SIG-M5 (cell line): ENCODE data around the gene KPNA4.

ENCODE experiments used
- DNase-seq: peaks from one replicate; lab custom pipeline; 2025; lab: John Stamatoyannopoulos, UW

The KPNA4 gene

DNA sequence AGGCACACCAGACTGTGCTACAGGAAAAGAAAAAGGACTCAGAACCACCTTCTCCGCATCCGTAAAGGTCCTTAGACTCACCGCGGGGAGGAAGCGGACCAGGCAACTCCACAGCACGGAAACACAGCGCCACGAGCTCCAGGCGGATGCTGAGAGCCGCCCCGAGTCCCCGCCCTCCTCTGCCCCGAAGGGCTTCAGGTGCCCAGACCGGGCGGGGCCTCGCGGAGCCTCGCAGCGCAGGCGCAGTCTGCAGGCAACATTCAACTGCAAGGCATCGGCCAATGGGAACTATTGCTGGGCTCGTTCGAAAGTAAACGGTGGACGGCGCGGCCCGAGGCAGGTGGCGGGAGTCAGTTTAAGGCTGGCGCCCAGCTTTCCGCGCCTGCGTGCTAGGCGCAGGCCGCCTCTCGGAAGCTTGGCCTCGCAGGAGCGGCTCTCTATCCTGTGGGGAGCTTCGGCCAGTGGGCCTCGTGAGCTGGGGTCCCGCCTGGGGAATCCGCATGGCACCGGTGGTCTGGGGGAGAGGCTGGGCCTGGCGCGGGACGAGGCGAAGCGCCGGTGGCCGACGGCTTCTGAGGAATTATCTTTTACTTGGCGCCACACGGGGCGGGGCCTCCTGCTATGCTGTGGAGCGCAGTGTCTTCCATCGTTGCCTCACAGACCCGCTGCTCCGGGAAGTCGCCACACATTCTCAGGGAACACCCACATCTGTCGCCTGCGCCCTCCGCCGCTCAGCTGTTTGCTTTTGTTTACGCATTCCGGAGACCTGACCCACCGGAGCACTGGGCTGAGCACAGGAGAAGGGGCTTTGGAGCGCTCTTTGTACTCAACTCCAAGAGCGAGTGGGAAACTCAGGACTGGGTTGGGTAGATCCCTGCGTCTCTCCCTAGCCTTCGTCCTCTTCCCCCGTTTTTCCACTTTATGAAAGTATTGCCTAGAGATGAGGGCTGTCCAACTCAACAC, 115.5 kb downstream of the KPNA4 start, which contains the start of gene TRIM59:
Gene TRIM59, minus strand, starts transcription at position 151 of the 963 bp plus-strand sequence. CDS start 10,603 bp downstream, outside the sequence.
- DNase-seq = peak; percentile 73

- peak; percentile 17 for DNase-seq
Measured at GRCh38 chr3:160448845-160449635, 116.3 kb downstream of the KPNA4 start.

- no peak for DNase-seq
Measured at GRCh38 chr3:160447544-160447943, 117.8 kb downstream of the KPNA4 start.

- DNase-seq = no peak
Measured at GRCh38 chr3:160446522-160447056, 118.8 kb downstream of the KPNA4 start.

- DNase-seq = no peak
Measured at GRCh38 chr3:160445854-160446253, 119.5 kb downstream of the KPNA4 start.
